ENCODE results near the gene ARL2BP. TPM values are rescaled to one million over a fixed set of nuclear protein-coding genes. Genes with fewer than 3 reads are reported as not detected.

ARL2BP gene
- polyA plus RNA-seq, 1 donor (not counting 4 experiments of a cell fraction or from before 2014, with no cell fraction given) = 98.0 TPM

DNA sequence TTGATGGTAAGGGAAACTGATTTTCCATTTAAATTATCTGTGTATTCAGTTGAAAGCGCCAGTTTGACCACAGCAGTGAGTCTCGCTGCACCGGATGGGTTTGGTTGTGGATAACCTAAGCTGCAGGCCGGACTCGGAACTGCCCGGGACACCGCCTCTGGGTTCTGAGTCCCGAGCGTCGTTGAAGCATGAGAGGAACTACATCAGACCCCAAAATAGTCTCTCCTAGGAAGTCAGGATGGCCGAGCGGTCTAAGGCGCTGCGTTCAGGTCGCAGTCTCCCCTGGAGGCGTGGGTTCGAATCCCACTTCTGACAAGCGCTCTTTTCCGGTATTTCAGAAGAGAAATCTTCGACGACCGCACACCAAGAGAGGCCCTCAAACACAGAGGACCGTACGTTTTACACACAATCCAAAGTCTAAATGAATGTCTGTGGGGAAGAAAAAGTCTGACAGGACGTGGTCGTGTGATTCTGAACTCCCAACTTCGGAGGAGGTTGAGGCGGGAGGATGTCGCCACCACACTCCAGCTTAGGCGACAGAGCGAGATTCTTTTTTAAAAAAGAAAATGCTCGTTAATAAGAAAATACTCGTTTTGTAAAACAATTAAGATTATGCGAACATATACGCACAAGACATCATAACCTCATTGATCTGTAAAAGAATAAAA is 54.8 kb downstream of the ARL2BP start:
- Histone ChIP-seq H3K9ac (ENCODE audit: control insufficient read depth, extremely low read depth, insufficient read depth, low read length) (peak overlapping the region; percentile 35), H3K79me2 (ENCODE audit: control insufficient read depth, insufficient read depth, low read length) (no peaks in the 10 kb centered on the region), H3K36me3 (ENCODE audit: control insufficient read depth in 2 of 2, extremely low read depth in 1 of 2, insufficient read depth in 2 of 2, low read length in 2 of 2) (no peaks in the 10 kb centered on the region), H3K4me3 (ENCODE audit: control insufficient read depth in 2 of 3, extremely low read depth in 1 of 3, insufficient read depth in 2 of 3, low read depth in 1 of 3, low read length in 3 of 3) (peak overlapping the region; percentile 31 to 81 (median 63)), H3K27ac (ENCODE audit: control insufficient read depth, insufficient read depth, low read length) (peak overlapping the region; percentile 53), H3K9me3 (ENCODE audit: control insufficient read depth, low read depth, low read length) (no peaks in the 10 kb centered on the region), H3K9me1 (ENCODE audit: control insufficient read depth, extremely low read depth, insufficient read depth, low read length) (no peaks in the 10 kb centered on the region), H3K4me1 (ENCODE audit: control insufficient read depth, extremely low read depth, insufficient read depth, low read length) (peaks cover 14% of the 10 kb centered on the region), H3K4me2 (ENCODE audit: control insufficient read depth, extremely low read depth, insufficient read depth, low read depth, low read length) (peak overlapping the region; percentile 78), H3K27me3 (ENCODE audit: control insufficient read depth, extremely low read depth, insufficient read depth, low read length) (no peaks in the 10 kb centered on the region), H2AFZ (ENCODE audit: control insufficient read depth, low read length) (peak overlapping the region; percentile 76), H4K20me1 (ENCODE audit: control insufficient read depth, extremely low read depth, insufficient read depth, low read length) (no peaks in the 10 kb centered on the region)
- peak; percentile 66 for FAIRE-seq
- dilution Hi-C loops (cut with MboI; ENCODE audit: extremely low pct_ligation_motif_present, low sequenced_read_pairs) = no loop called here
- peak; percentile 95 for DNase-seq (ENCODE audit: low read depth, low spot score)
- TF ChIP-seq, protein P1, sequence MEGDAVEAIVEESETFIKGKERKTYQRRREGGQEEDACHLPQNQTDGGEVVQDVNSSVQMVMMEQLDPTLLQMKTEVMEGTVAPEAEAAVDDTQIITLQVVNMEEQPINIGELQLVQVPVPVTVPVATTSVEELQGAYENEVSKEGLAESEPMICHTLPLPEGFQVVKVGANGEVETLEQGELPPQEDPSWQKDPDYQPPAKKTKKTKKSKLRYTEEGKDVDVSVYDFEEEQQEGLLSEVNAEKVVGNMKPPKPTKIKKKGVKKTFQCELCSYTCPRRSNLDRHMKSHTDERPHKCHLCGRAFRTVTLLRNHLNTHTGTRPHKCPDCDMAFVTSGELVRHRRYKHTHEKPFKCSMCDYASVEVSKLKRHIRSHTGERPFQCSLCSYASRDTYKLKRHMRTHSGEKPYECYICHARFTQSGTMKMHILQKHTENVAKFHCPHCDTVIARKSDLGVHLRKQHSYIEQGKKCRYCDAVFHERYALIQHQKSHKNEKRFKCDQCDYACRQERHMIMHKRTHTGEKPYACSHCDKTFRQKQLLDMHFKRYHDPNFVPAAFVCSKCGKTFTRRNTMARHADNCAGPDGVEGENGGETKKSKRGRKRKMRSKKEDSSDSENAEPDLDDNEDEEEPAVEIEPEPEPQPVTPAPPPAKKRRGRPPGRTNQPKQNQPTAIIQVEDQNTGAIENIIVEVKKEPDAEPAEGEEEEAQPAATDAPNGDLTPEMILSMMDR (optimal IDR thresholded peaks at IDR 0.05 in 1 of 3, IDR thresholded peaks at IDR 0.05 in 1 of 3, conservative IDR thresholded peaks at IDR 0.05 in 1 of 3; ENCODE audit: extremely low read depth in 1 of 3, insufficient read depth in 2 of 3, low read length in 3 of 3) = peak in 2 of 3 experiments; percentile 0 to 12
- no peak for TF ChIP-seq EZH2 (IDR thresholded peaks at IDR 0.05; ENCODE audit: low read length)

- TF ChIP-seq, protein P1 (optimal IDR thresholded peaks at IDR 0.05 in 1 of 3, IDR thresholded peaks at IDR 0.05 in 1 of 3, conservative IDR thresholded peaks at IDR 0.05 in 1 of 3; ENCODE audit: extremely low read depth in 1 of 3, insufficient read depth in 2 of 3, low read length in 3 of 3) = peak; percentile 97 to 100 (median 100)
- no peak for TF ChIP-seq EZH2 (IDR thresholded peaks at IDR 0.05; ENCODE audit: low read length)
- FAIRE-seq = peak; percentile 96
- peak overlapping the region; percentile 61 for H3K4me2 ChIP-seq (ENCODE audit: control insufficient read depth, extremely low read depth, insufficient read depth, low read depth, low read length)
- peaks cover 14% of the 10 kb centered on the region for H3K4me1 ChIP-seq (ENCODE audit: control insufficient read depth, extremely low read depth, insufficient read depth, low read length)
- H3K9ac ChIP-seq (ENCODE audit: control insufficient read depth, extremely low read depth, insufficient read depth, low read length) = no peak overlapping the region
- H4K20me1 ChIP-seq (ENCODE audit: control insufficient read depth, extremely low read depth, insufficient read depth, low read length) = no peaks in the 10 kb centered on the region
- H3K27ac ChIP-seq (ENCODE audit: control insufficient read depth, insufficient read depth, low read length) = peak overlapping the region; percentile 38
- H3K4me3 ChIP-seq (ENCODE audit: control insufficient read depth in 2 of 3, extremely low read depth in 1 of 3, insufficient read depth in 2 of 3, low read depth in 1 of 3, low read length in 3 of 3) = peak overlapping the region; percentile 4 to 31 (median 15)
- no peaks in the 10 kb centered on the region for H3K27me3 ChIP-seq (ENCODE audit: control insufficient read depth, extremely low read depth, insufficient read depth, low read length)
- H3K9me3 ChIP-seq (ENCODE audit: control insufficient read depth, low read depth, low read length) = no peaks in the 10 kb centered on the region
- peak; percentile 97 for DNase-seq (ENCODE audit: low read depth, low spot score)
- dilution Hi-C loops (cut with MboI; ENCODE audit: extremely low pct_ligation_motif_present, low sequenced_read_pairs) = no loop called here
- no peak overlapping the region for H2AFZ ChIP-seq (ENCODE audit: control insufficient read depth, low read length)
- H3K9me1 ChIP-seq (ENCODE audit: control insufficient read depth, extremely low read depth, insufficient read depth, low read length) = no peaks in the 10 kb centered on the region
- H3K79me2 ChIP-seq (ENCODE audit: control insufficient read depth, insufficient read depth, low read length) = no peaks in the 10 kb centered on the region
- no peaks in the 10 kb centered on the region for H3K36me3 ChIP-seq (ENCODE audit: control insufficient read depth in 2 of 2, extremely low read depth in 1 of 2, insufficient read depth in 2 of 2, low read length in 2 of 2)
Measured at GRCh38 chr16:57300387-57301125, 55.5 kb downstream of the ARL2BP start.

All from keratinocyte (primary cell).